ENCODE data around the gene TTC6.

TTC6 gene

DNA sequence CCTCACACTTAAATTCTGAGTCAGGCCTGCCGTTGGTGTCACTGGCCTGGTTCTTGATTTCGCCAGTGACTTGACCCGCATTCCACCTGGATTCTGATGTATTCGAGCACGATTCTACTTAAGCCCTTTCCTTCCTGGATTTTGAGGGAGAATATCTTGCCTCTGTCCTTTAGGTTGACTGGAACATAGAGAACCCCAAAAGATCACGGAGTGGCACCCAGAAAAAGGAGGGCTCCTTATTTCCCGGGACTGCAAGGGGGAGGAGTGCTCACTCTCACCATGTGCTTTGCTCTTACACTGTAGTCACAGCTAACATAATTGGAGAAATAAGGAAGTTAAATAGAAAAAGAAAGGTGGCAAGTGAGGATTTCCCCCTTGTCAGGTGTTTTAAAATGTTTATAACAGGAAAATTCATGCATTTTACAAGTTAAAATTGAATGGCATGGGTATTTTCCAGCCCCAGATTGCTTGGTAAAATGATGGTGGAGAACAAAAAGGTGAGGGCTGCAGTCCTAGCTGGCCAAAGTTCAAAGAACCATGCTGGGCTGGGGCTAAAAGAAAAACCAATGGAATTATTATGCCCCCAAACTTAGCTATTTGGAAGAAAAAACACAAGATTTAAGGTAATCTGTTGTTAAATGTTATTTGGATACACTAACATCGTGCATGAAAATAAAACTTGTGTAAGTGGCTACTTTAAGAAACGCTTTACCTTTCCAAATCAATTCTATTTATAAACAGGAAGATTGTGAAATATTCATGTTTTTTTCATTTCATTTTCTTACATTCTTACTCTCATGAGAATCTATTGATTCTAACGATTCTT, 9.2 kb upstream of the TTC6 start:
- DNase-seq (ENCODE audit: low read depth, low spot score): no peak

DNA sequence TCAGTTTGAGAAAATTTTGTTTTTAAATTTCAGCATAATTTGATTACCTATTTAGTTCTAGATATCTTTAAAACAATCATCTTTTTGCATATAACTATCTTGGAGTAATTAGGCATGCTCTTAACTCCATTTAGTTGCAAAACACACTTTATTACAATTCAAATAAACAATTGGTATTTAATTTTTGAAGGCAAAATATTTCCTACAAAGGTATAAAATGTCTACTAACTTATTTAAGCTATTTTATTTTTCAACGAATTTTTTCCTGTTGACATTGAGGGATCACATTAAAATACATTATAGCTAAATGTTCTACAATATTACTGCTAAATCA, 8.7 kb upstream of the TTC6 start:
- no peak for DNase-seq (ENCODE audit: low read depth, low spot score)

DNA sequence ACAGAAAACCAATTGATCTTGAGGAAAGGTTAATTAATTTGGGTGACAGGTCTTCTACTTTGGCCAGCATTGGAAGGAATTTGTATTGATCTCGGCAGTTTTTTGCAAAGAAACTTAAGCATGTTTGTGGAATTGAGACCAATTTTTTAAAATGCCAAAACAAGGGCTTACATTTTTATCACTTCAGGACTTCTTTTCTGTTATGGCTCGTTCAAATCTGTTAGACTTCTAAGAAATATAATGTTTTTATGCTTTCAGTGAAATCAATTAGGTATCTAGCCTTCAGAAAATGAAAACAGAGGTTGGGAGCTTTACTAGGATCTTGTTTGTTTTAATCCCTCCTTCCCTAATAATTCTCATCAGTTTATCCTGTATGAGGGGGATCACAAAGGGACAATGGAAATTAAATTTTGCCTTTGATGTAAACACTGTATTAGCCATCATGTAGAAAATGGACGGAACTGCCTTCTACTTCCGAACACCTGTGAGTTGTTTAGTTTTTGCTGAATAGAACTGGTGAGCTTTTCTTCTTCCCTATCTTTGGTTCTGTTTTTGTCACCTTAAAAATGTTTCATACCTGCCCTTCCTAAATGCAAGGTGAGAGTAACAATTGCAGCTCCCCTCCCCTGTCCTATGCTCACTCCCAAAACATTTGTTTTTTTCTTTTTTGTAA, 8.2 kb upstream of the TTC6 start:
- DNase-seq (ENCODE audit: low read depth, low spot score): no peak

GRCh38 chr14:37587881-37588666, 7.4 kb upstream of the TTC6 start:
- no peak for DNase-seq (ENCODE audit: low read depth, low spot score)

DNA sequence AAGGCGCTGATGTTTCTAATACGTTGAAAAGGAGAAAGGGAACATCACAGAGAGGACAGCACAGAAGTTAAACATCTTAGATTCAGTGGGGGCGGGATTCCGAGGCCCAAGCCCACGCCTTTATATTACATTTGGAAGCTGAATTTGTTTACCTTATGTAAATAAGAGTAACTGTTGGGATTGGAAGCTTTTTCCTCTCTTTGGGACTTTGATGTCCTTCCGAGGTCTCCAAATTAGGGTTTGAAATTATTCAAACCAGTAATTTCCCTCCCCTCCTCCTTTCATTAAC, 6.8 kb upstream of the TTC6 start:
- DNase-seq (ENCODE audit: low read depth, low spot score): no peak

- no peak for DNase-seq (ENCODE audit: low read depth, low spot score)
Measured at GRCh38 chr14:37588956-37589714, 6.3 kb upstream of the TTC6 start.

- no peak for DNase-seq (ENCODE audit: low read depth, low spot score)
Measured at GRCh38 chr14:37589715-37590427, 5.6 kb upstream of the TTC6 start.

GRCh38 chr14:37590428-37591139, 4.8 kb upstream of the TTC6 start:
- DNase-seq (ENCODE audit: low read depth, low spot score): no peak

DNA sequence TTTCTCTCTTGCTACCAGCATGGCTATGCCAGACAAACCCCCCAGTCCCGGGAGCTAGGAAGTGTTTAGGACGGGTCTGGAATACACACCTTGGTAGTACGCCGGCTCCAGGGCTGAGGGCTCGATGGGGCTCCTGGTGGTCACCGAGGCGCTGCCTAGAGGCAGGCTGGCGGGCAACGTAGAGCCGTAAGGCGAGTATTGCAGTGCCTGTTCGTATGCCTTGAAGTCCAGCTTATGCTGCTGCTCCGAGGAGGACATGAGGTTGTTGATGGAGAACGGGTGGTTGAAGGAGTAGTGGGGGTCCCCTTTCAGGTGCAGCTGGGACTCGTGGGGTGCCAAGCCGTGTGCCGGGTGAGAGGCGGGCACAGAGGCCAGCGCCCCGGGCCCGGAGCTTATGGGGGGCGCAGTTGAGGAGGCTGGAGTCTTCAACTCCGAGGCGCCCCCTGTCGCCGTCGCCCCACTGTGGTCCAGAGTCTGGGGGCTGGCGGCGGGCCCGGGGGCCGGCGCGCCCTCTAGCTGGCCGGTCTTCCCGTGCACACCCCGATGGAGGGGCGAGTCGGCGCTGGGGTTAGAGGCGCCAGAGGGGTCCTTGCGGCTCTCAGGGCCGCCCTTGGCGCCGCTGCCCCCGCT, 4.0 kb upstream of the TTC6 start:
- no peak for DNase-seq (ENCODE audit: low read depth, low spot score)

DNA sequence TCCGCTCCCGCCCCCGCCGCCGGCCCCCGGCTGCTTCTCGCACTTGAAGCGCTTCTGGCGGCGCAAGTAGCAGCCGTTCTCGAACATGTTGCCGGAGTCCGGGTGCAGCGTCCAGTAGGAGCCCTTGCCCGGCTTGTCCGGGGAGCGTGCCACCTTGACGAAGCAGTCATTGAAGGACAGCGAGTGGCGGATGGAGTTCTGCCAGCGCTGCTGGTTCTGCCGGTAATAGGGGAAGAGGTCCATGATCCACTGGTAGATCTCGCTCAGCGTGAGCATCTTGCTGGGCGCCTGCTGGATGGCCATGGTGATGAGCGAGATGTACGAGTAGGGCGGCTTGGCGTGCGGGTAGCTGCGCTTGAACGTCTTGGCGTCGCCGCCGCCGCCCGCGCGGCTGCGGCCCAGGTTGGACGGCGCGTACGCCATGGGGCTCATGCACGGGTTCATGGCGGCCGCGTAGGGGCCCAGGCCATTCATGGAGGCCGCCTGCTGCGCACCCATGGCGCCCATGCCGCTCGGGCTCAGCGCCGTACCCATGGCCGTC, 3.4 kb upstream of the TTC6 start:
- DNase-seq (ENCODE audit: low read depth, low spot score): no peak

DNA sequence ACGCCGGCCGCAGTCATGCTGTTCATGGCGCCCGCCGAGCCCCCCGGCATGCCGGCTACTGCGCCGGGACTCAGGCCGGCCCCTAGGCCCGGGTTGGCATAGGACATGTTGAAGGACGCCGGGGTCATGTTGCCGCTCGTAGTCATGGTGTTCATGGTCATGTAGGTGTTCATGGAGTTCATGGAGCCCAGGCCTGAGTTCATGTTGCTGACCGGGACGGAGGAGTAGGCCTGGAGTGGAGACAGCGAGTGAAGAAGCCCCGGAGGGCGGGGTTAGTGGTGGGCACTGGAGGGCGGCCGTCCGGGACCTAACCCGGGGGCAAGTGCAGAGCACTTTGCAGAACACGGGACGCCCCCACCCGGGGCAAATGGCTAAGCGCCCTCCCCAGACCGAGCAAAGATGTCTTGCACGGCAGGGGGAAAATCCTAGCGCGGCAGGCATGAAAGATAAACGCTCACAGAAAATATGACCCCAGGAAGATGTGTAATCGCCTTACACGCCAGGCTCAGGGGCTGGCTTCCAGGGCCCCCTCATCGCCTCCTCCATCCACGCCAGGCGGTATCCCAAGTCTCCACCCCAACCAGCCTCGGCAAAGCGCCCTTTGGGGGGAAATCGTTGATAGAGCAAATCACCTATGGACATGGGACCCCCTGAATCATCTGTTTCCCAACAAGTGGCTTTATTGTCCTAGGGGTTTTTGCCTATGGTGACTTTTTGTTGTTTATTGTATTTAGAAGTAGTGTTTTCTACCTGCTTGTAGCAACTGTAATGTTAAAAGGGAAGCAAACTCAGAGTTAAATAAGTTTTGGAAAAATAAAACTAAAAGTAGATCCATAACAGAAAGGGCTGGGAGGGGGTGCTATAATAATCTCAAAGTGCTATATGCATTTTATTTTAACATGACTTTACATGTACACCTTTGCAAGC, 2.7 kb upstream of the TTC6 start:
- DNase-seq (ENCODE audit: low read depth, low spot score): no peak

GRCh38 chr14:37593511-37594237, 1.8 kb upstream of the TTC6 start:
- no peak for DNase-seq (ENCODE audit: low read depth, low spot score)

DNA sequence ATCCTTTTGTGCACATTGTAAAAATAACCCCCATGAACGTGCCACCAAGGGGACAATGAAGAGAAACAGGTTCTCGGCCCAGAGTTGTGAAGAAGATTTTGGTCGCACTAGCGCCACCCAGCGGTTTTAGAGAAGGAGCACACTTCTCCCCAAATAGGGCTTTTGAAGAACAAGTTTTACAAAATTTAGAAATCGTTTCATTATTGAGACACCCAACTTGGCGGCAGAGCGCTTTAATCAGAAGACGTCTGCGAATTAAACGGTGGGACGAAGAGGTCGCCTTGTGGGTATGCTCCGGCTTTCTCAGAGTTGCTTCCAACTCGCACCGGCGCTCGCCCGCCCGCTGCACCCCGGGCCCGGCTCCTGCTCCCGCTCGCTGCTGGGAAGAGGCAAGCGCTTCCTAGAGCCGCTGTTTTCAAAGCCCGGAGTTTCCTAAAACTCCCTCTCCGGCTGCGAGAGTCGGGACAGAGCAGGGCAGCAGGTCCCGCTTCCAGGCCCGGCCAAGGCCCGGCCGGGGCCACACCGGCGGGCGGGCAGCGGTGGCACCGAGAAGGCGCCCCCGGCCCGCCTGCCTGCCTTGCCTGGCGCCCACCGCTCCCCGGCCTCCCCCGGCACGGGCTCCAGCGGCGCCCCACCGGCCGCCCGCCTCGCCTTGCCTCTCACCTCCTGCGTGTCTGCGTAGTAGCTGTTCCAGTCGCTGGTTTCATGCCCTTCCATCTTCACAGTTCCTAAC, 1.0 kb upstream of the TTC6 start:
- peak; percentile 83 for DNase-seq (ENCODE audit: low read depth, low spot score)

- DNase-seq (ENCODE audit: low read depth, low spot score): no peak
Measured at GRCh38 chr14:37595809-37596621, 586 bp downstream of the TTC6 start.

DNA sequence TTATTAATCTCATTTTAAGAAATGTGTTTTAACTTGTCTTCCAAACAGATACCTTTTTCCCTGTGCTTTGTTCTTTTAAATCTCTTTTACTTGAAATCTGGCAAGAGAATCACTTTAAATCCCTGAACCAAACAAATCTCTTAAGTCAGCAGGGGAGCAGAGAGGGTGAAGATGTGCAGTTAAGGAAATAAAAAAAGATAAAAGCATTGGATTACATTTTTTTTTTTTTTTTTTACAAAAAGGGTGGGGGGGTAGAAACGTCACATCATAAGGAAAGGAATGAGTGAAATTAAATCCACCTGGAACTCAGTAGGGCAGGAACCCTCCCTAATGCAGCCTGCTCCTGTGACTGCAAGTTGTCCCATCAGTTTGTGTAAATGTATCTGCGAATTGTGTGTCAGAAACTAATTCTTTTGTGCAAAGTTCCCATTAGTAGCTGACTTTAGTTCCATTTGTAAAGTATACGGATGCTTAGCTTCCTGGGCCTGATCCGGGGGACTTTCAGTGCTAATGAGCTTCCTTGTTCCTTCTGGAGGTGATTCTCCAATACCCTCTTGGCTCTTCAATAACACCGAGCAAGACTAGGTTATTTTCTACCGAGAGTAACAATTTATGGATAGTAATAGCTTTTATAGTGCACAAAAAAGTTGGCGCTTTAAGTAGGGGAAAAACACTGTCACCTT, 1.5 kb downstream of the TTC6 start:
- DNase-seq (ENCODE audit: low read depth, low spot score): no peak

DNA sequence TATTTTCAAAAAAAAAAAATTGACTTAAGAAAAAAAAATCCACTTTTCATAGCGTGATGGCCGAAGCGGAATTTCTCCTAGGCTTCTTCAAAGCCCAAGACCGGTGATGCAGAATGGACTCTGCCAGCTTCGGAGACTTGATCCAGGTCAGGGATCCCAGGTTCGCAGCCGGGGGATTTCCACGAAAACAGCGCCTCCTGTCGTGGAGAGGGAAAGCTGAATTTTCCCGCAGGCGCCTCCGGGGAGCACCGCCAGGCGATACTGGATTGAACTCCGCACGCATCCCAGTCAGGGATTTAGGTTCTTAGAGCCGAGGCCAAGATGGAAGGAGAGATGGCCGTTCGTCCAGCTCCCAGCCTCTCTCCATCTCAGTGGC, 2.1 kb downstream of the TTC6 start:
- no peak for DNase-seq (ENCODE audit: low read depth, low spot score)
